Cardiac ventricle fibroblast (primary cell): ENCODE data around the gene HINT2. TPM values are rescaled to one million over a fixed set of nuclear protein-coding genes. Genes with fewer than 3 reads are reported as not detected.

ENCODE experiments used
- total RNA-seq: library from RNA; depleted of rRNA; stranded (reverse); fragments of >200 nt; gene quantifications from 2 replicates; pipeline ENCODE4 v1.2.3, GENCODE V29; 2015

The HINT2 gene
- 13.8 and 25.5 TPM in 2 replicates for total RNA-seq

DNA sequence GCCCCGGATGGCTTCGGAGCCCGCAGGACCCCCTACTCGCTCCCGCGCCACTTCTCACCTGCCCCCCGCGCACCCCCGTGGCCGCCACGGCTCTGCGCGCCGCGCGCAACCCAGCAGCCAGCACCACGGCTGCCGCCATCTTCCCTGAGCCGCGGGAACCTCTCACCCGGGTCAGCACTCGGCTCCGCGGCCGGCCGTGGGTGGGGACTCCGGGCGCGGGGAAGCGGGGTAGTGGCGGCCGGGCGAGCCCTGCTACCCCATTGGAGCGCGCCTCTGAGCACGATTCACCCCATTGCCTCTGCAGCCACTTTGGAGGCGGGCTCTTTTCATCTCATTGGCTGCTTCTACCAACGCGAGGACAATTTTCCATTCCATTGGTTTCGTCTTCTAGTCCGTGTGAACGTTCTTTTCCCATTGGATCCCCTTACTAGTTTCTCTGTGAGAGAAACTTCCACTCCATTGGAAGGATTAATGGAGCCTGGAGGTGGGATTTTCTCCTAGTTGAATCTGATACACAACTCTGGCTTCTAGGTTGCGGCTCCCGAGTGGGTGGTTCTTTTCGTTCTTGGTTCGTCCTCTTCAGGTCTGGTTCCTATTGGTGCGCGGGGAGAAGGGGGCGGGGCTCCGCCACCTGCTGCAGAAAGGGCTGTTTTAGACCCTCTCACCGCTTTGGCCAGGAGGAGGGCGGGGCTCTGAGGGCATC is at the start of gene HINT2:
HINT2 (minus strand) TSS at position 202 of the 703 bp plus-strand sequence; CDS start at position 139, 63 bp downstream.

DNA sequence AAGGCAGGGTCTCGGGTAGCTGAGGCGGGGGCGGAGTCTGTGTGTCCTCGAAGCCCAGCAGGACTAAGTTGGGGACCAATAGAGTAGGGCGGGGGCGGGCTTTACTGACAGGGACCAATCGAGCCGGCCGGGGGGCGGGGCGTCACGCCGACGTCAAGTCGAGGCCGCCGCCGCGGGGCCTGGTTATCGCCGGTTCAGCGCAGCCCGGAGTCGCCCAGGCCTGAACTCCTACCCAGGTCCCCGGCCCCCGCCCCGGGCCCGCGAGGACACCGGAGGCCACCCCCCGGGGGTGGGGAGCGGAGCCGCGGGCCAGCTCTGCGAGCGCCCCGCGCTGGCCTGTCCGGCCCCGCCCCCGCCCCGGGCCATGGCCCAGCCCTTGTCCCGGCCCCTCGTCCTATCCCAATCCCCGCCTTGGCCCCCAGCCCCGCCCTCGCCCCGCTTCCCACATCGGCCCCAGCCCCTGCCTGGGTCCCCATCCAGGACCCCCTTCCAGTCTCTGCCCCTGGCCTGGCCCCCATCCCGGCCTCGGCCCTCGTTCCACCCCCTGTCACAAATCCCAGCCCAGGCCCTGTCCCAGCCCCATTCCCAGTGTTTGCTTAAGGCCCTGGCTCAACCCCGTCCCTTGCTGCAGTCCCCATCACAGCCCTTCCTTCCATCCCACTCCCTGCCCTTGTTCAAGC is 14.4 kb upstream of the HINT2 start, which contains the start of gene TMEM8B:
TMEM8B (plus strand) TSS at position 145 of the 680 bp plus-strand sequence; CDS start at position 365, 220 bp downstream.

DNA sequence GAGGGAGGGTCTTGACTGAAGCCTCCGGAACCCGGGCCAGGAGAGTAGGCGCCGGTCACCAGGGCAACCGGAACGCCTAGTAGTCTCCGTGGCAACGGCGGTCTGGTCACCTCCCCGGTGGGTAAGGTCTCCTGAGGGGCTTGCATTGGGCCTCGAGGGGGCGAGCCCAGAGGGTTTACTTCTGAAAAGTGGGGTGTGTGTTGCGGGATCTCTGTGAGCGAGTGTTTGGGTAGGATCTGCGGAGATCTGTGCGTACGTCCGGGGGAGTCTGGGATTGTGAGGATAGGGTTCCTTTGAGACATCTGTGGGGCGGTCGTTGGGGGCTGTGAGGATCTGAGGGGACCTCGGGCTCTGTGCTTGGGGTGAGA is 13.9 kb upstream of the HINT2 start, which contains the start of gene FAM221B:
FAM221B (minus strand) TSS at position 17 of the 368 bp plus-strand sequence. CDS start 2,571 bp downstream, outside the sequence.

DNA sequence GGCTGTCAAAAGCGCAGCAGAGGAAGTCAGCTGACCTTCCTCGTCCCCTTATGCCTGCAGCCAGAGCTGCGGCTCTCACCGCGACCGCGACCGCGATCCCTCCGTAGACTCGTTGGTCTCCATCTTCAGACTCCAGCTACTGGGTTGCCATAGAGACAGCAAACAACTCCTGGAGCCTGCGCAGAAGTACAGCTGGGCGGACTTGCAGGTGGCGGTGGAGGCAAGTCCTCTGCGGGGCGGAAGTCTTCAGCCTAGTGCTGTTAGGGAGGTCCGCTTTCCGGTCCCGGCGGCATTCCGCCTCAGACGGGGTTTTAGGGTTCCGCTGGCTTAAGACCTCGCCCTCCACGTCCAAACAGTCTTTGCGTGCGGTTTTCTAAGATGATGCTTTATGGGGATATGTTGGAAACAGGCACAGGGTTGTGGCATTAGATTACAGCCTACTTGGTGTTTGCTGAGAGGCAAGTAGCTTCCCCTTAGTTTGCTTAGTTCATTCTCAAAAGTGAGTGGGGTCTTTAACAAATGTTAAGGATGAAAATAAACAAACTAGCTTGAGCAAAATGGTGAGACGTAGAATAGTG is 2.7 kb downstream of the HINT2 start, which contains the start of gene SPAG8:
SPAG8 (minus strand) TSS at position 238 of the 578 bp plus-strand sequence; CDS start at position 123, 115 bp downstream.

DNA sequence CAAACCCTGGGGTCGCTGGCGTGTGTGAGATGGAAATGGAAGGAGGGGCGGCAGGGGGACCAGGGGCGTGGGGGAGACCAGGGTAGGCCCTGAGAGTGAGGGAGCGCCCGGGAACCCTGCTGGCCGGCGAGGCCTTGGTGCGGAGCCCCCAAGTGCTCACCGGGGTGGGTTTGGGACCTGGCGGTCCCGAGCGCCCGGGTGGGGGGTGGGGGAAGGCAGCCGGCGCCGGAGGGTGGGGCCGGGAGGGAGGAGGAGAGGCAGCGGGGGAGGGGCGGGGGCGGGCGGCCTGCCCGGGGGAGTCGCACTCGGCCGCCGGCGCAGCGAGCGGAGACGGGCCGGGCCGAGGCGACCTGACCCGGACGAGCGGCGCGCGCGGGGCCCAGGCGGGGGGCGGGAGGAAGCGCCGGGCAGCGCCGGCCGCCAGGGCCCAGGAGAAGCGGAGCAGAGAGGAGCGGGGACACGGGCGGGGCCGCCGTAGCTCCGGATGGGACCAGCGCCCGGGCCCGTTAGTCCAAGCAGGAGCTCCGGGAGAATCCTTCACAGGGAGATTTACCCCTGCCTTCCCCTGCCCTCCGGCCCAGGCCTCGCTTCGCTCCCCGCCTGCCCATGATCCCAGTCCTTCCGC is 23.4 kb downstream of the HINT2 start, which contains the start of gene NPR2:
NPR2 (plus strand) TSS at position 295 of the 625 bp plus-strand sequence. CDS start 818 bp downstream, outside the sequence.

Other genes starting within 250 kb of the HINT2 start
- gene TESK1, start 209.8 kb downstream of the HINT2 start, total RNA-seq = 17.8 and 21.0 TPM in 2 replicates
- gene CD72, start 196.6 kb downstream of the HINT2 start, total RNA-seq = 2.1 and 3.3 TPM in 2 replicates
- gene SIT1, start 164.1 kb downstream of the HINT2 start, total RNA-seq = not detected in 2 replicates
- 5,423 and 6,533 TPM in 2 replicates for gene RMRP, start 157.0 kb downstream of the HINT2 start, total RNA-seq
- gene CCDC107, start 156.8 kb downstream of the HINT2 start, total RNA-seq = 17.2 and 26.8 TPM in 2 replicates
- gene ARHGEF39, start 149.8 kb downstream of the HINT2 start, total RNA-seq = 0.19 and 0.34 TPM in 2 replicates
- gene CA9, start 141.1 kb downstream of the HINT2 start, total RNA-seq = 3.5 and 3.9 TPM in 2 replicates
- gene TPM2, start 125.1 kb downstream of the HINT2 start, total RNA-seq = 721 and 812 TPM in 2 replicates
- gene TLN1, start 82.8 kb downstream of the HINT2 start, total RNA-seq = 242 and 279 TPM in 2 replicates
- 51.6 and 54.9 TPM in 2 replicates for gene CREB3, start 82.4 kb downstream of the HINT2 start, total RNA-seq
- gene GBA2, start 65.8 kb downstream of the HINT2 start, total RNA-seq = 13.3 and 17.5 TPM in 2 replicates
- gene RGP1, start 65.8 kb downstream of the HINT2 start, total RNA-seq = 13.4 and 16.3 TPM in 2 replicates
- not detected in 2 replicates for gene MSMP, start 60.8 kb downstream of the HINT2 start, total RNA-seq
- gene NPR2, start 23.5 kb downstream of the HINT2 start, total RNA-seq = 31.5 and 39.7 TPM in 2 replicates
- 1.4 TPM in 1 of 2 replicates, not detected in the other for gene SPAG8, start 2.8 kb downstream of the HINT2 start, total RNA-seq
- not detected in 2 replicates for gene FAM221B, start 13.7 kb upstream of the HINT2 start, total RNA-seq
- gene TMEM8B, start 14.2 kb upstream of the HINT2 start, total RNA-seq = 3.6 and 3.7 TPM in 2 replicates
- not detected in 2 replicates for gene OR13J1, start 55.4 kb upstream of the HINT2 start, total RNA-seq
- gene HRCT1, start 91.2 kb upstream of the HINT2 start, total RNA-seq = 2.4 and 2.6 TPM in 2 replicates
- gene SPAAR, start 94.4 kb upstream of the HINT2 start, total RNA-seq = 1.2 and 2.5 TPM in 2 replicates
- gene OR2S2, start 143.1 kb upstream of the HINT2 start, total RNA-seq = not detected in 2 replicates
- gene RECK, start 221.9 kb upstream of the HINT2 start, total RNA-seq = 24.3 and 29.1 TPM in 2 replicates